HG02981 (cell line): ENCODE results near the gene ARTN.

Source experiments
- ATAC-seq: cut with Tn5 transposase; IDR thresholded peaks from one replicate; pipeline ENCODE4 v1.9.1; 2021; ENCODE audit warnings: mild to moderate bottlenecking, moderate library complexity; ENCODE audit not compliant: unreplicated experiment

Gene ARTN

DNA sequence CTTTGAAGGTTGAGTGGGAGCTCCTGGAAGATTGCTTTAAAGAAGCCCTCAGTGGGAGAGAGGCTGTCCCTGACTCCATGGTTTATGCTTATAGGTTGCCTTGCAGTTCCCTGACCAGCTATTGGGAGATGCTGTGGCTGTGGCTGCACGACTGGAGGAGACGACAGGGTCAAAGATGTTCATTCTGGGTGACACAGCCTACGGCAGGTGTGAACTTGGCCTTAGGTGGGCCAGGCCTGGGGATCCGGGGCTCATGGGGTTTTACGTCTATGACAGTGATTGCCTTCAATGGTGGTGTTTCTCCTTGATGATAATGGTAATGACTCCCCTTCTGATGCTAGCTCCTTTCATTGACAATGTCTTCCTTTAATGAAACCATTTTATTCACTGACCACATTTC, 36.9 kb downstream of the ARTN start:
- no peak for ATAC-seq

DNA sequence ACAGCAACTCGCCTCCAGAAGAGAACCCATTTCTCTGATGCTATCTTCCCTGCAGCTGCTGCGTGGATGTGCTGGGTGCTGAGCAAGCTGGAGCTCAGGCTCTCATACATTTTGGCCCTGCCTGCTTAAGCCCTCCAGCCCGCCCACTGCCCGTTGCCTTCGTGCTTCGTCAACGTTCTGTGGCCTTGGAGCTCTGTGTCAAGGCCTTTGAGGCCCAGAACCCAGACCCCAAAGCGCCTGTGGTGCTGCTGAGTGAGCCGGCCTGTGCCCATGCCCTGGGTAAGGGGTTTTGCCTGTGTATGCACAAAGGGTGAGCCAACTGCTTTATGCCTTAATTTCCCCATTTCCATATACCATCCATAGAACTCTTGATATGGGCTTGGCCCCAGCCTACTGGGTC, 37.3 kb downstream of the ARTN start:
- no peak for ATAC-seq

DNA sequence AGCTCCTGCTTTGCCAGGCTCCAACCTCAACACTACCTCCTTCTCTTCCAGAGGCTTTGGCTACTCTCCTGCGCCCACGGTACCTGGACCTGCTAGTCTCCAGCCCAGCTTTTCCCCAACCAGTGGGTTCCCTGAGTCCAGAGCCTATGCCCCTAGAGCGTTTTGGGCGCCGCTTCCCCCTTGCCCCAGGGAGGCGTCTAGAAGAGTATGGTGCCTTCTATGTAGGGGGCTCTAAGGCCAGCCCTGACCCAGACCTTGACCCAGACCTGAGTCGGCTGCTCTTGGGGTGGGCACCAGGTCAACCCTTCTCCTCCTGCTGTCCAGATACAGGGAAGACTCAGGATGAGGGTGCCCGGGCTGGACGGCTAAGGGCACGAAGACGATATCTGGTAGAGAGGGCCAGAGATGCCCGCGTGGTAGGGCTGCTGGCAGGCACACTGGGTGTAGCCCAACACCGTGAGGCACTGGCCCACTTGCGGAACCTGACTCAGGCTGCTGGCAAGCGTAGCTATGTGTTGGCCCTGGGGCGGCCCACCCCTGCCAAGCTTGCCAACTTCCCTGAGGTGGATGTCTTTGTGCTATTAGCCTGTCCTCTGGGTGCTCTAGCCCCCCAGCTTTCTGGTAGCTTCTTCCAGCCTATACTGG, 37.9 kb downstream of the ARTN start:
- no peak for ATAC-seq

DNA sequence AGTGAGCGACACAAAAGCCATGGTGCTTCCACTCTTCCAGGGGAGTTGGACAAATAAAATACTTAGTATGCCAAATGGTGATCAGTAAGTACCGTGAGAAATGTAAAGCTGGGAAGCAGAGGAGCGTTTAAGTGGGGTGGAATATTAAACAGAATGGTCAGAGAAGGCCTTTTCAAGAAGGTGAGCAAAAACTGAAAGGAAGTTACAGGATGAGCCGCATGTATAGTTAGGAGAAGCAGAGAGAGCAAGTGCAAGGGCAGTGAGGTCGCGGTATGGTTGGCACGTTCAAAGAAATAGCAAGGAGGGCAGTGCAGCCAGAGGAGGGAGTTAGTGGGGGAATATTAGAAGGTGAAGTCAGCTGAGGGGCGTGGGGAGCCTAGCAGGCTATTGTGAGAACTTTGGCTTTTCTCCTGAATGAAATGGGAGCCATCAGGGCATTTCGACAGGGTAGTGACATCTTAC, 40.4 kb downstream of the ARTN start:
- no peak for ATAC-seq

DNA sequence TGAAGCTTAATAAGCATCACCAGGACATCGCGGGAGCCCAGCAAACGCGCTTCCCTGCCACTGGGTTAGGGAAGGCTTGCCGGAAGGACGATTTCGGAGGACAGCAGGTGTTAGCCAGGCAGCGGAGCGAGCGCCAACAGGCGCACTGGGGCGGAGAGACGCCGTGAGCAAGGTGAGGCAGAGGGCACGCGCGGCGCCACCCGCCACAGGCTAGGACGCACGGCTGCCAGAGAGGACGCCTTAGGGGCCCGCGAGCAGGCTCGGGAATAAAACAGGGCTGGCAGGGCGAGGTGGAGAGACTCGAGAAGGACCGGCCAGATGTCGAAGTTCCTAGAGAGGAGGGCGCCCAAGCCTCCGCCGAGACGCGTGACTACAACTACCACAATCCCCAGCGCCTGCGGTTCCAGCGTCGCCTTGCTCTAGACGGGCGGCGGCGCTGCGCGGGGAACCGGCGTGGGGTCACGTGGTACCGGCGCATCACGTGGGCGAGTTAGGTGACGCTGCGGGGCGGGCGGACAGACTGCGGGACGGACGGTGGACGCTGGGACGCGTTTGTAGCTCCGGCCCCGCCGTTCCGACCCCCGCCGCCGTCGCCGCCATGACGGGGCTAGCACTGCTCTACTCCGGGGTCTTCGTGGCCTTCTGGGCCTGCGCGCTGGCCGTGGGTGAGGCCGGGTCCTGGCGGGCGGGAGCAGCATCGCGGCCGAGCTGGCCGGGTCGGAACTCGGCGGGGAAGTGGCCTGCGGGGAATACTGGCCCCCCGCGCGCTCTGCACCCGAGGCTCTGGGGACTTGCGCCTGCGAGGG, 41.0 kb downstream of the ARTN start, which contains the start of gene ATP6V0B:
Gene ATP6V0B, plus strand, starts transcription at position 518 of the 806 bp plus-strand sequence. Its CDS starts 81 bp downstream, at position 599.
- ATAC-seq, result peak; percentile 61

DNA sequence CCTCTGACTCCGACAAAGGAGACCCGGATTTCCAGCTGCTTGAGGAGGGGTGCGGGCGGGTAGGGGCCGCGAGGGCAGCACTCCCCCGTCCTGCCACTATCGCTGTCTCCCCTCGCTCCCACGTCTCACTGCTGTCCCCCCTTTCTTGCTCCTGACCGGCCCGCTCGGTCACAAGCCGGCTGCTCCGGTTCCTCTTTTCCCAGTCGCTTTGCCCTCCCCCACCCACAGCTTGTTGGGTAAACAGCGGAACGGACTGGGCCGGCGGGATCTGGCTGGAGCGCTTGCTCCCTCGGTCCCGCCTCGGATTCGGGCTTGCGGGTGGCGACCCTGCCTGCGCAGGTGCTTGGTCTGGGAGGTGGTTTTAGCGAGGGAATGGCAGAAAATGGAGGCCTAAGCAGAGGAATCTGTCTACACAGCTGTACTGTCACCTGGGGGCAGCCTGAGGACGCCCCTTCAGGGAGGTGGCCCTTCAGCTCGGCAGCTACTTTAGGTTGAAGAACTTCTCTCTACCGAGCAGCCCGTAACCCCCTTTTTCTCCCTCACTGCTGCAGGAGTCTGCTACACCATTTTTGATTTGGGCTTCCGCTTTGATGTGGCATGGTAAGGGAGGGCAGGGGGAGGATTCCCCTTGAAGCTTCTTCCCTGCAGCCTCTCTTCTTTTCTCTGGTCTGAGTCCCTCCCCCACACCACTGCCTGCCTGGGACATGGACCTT, 41.8 kb downstream of the ARTN start:
- no peak for ATAC-seq

DNA sequence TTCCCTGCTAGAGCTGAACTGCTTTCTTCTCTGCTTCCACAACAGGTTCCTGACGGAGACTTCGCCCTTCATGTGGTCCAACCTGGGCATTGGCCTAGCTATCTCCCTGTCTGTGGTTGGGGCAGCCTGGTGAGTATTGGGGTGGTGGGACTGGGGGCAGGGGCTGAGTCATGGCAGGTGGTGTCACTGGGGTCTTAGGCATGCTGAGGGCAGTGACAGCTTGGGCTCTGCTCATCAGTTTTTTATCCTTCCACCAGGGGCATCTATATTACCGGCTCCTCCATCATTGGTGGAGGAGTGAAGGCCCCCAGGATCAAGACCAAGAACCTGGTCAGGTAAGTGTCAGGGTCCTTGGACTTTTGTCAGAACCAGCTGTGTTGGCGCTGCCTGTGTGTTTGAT, 42.4 kb downstream of the ARTN start:
- ATAC-seq, result no peak

DNA sequence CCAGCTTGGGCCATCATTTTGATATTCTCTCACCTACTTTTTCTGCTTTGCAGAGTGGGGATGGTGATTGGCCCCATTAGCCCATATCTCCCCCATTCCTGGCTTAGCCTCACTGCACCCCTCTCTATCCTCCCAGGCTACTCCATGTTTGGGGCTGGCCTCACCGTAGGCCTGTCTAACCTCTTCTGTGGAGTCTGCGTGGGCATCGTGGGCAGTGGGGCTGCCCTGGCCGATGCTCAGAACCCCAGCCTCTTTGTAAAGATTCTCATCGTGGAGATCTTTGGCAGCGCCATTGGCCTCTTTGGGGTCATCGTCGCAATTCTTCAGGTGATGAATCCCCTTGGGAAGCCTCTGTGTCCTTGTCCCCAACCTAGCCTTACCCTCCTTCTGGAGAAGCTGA, 43.3 kb downstream of the ARTN start:
- no peak for ATAC-seq

DNA sequence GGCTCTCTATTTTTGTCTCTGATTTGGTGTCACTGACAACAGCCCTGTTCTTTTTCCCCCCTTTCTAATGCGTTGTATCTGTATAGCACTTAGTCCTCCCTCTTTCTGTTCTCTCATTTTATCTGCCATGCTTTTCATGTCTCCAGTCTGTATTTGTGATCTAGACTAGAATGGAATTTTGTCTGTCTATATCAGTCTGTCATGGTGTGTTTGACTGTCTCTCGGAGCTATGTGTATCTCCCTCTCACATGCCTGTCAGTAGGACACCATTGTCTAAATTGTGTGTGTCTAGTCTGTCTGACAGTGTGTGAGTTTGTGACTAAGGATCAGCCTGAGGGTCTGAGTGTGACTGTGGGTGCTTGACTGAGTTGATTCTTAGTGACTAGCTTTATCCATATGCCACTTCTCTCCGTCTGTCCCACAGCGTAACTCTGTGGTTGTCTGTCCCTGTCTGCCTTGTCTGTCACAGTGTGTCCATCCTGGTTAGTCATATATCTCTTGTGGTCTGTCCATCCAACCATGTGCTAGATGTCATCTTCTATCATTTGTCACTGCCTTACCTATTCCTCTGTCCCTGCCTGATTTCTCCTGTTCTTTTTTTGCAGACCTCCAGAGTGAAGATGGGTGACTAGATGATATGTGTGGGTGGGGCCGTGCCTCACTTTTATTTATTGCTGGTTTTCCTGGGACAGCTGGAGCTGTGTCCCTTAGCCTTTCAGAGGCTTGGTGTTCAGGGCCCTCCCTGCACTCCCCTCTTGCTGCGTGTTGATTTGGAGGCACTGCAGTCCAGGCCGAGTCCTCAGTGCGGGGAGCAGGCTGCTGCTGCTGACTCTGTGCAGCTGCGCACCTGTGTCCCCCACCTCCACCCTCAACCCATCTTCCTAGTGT, 44.0 kb downstream of the ARTN start:
- ATAC-seq, result no peak

DNA sequence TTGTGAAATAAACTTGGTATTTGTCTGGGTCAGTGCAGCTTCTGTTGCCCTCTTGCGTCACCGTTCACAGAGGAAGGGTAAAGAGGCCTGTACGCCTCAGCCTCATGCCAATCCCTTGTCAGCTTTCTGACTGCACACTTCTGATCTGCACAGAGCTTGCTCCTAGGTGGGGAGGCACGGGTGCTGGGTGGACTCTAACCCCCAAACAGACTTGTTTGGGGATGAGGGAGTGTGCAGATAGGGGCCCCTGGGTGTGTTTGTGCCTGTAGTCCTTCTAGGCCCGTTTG, 44.6 kb downstream of the ARTN start:
- no peak for ATAC-seq

DNA sequence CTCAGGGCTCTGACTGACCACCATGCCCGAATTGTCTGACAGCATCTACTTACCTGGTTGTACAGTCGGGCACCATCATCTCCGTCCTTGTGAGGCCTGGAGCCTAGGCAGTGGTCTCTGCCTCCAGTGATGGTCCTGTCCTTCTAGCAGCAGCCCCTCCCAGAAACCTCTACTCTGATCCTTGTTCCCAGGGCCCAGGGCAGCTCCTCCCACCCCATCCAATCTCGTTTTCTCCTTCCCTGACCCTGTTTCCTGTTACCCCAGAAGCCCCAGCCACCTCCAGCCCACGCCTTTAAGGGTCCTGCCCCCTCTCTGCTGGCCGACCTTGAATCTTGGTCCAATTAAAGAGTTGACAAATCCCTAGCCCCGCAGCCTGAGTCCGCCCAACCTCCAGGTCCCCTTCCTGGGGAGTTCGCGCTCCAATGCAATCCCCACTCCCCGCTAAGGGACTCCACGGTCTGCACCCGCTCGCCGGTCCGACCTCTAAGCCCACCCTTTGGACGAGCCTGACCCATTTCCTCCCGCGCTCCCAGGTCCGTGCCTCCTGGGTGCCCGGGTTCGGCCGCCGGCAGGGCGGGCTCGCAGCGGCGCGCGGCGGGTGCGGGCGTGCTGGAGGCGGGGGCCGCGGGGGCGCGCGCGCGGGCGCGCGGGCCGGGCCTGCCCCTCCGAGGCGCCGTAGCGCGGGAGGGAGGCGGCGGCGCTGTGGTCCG, 45.1 kb downstream of the ARTN start, which contains the start of gene B4GALT2:
Gene B4GALT2, plus strand, starts transcription at position 660 of the 710 bp plus-strand sequence. CDS start 1,951 bp downstream, outside the sequence.
- ATAC-seq, result no peak

DNA sequence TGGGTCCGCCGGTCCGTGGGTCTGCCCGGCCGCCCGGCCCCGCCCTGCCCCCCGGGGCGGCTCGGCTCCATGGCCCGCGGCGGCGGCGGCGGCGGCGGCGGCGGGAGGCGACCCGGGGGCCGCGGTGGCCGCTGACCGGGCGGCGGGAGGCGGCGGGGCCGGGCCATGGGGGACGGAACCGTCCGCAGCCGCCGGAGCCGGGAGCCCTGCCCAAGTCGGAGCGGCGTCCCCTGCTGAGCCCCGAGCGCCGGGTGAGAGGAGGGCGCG, 45.6 kb downstream of the ARTN start:
- no peak for ATAC-seq

DNA sequence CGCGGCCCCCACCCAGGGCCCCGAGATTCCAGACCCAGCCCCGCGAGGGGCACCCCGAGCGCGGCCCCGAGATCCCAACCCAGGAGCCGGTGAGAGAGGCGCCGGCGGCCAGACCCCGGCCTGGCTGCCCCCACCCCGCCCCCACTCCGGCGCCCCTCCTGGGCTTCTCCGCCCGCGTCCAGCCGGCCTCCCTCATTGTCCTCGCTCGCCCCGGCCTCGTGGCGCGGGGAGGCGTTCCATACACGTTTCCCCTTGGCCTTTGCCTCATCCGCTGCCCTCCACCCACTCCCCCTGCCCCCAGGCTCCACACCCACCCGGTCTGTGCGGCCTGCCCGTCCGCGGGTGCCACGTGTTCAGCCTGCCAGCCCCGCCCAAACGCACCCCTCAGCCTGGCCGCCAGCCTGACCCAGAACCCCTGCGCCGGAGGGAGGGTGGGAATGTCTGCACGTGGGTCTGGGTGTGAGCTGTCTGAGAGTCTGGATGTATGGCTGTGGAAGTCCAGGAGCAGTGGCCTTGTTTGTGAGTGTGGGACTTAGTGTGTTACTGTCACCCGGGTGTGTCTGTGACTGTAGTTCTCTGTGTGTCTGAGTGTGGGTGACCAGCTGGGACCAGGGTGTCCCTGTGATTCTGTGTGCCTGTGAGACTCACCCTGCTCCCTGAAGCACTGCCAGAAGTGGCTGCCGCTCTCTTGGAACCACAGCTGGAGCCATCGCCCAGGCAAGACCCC, 46.1 kb downstream of the ARTN start:
- no peak for ATAC-seq

DNA sequence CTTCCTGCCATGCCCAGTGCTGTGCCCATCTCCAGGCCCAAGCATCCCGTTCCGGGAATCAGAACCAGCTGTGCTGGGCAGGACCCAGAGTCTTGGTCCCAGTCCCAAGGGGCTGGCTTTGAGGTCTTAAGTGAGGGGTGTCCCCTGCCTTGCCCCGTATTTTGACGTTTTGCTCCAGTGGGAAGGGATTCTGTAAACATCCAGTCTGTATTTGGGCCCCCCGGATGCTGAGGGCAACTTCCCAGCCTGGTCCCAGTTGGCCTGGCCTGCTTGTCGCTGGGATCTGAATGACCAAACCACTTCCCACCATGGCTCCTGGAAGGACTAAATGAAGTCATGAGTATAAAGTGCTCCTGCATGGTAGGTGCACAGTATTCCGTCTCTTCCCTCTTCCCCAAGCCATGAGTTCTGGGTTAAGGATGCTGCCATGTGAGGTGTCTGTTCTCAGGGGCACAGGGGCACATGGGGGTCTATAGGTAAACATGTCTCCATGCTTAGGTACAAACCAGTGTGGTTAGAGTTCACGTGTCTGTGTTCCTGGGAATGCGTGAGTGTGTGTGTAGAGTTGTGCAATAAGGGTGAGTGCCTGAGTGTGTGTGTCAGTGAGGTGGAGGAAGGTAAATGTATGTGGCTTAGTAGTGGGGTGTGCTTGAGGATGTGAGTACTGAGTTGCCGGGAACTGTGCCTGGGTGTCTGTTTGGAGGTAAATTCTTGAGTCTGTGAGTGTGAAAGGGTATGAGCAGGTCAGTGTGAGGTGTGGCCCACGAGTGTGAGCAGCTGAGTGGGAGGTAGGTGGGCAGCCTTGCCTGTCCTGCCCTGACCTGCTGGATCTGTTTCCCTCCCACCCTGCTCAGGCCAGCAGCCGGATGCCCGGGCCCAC, 46.9 kb downstream of the ARTN start:
- ATAC-seq, result no peak

DNA sequence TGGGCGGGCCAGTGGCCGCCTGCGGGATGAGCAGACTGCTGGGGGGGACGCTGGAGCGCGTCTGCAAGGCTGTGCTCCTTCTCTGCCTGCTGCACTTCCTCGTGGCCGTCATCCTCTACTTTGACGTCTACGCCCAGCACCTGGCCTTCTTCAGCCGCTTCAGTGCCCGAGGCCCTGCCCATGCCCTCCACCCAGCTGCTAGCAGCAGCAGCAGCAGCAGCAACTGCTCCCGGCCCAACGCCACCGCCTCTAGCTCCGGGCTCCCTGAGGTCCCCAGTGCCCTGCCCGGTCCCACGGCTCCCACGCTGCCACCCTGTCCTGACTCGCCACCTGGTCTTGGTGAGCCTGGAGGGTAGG, 47.5 kb downstream of the ARTN start:
- no peak for ATAC-seq

DNA sequence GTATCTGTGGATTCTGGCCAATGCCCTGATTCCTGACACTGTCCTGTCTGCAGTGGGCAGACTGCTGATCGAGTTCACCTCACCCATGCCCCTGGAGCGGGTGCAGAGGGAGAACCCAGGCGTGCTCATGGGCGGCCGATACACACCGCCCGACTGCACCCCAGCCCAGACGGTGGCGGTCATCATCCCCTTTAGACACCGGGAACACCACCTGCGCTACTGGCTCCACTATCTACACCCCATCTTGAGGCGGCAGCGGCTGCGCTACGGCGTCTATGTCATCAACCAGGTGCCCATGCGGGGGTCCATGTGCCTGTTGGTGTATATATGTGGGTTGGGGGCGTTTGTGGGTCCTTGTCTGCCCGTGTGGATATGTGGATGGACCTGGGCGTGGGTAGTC, 48.0 kb downstream of the ARTN start:
- ATAC-seq, result no peak

DNA sequence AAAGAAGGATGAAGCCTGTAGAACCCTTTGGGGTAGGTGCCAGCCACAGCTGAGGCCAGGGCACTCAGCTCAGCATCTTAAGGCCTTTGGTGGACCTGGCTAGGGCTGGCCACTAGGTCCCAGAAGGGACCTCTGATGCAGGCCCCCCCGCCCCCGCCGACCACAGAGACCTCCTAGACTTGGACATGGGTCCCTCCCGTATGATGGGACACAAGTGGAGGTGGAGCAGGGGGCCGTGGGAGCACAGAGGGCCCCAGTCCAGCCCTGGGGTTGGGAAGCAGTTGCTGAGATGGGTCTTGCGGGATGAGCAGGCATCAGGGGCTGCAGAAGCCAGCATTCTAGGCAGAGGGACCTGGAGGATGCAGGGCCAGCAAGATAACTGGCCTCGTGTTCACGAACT, 48.6 kb downstream of the ARTN start:
- no peak for ATAC-seq

DNA sequence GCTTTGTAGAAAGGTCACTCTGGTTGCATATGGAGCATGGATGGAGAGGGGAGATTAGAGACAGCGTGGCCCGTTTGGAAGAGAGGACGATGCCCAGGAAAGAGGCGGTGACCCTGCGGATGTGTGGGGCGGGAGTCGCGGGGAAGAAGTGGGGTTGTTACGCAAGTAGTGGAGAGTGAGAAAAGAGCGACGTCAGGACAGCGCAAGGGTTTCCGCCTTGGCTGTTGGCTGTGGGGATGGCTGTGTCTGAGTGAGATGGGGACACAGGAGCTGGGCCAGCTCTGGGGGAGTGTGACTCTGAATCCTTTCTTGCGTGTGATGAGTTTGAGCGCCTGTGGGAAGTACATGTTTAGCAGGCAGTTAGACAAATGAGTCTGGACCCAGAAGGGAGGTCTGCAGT, 49.2 kb downstream of the ARTN start:
- no peak for ATAC-seq
